Uterus (tissue), 4 donors: ENCODE data around the gene KCNIP3. TPM values are rescaled to one million over a fixed set of nuclear protein-coding genes. Genes with fewer than 3 reads are reported as not detected.

Experiments used
- DNase-seq, 2 donors: peaks; one replicate each; pipeline ENCODE4 v3.0.0-alpha.2; 2019 to 2020
- H3K27ac ChIP-seq, 2 donors: fragments of 200-600 bp; sonication (generic); 1 replicate in 1 of 2; 2 replicates in 1 of 2; pipeline ENCODE4 v1.5.1; 2016 to 2018
- H3K27me3 ChIP-seq, 2 donors: fragments of 200-600 bp; sonication (generic); one replicate each; pipeline ENCODE4 v1.5.1; 2018 to 2019; ENCODE audit warnings: control low read depth in 1 of 2
- H3K36me3 ChIP-seq, 2 donors: fragments of 200-600 bp; sonication (generic); one replicate each; pipeline ENCODE4 v1.5.1; 2019; ENCODE audit warnings: control low read depth in 1 of 2
- H3K4me1 ChIP-seq, 2 donors: fragments of 200-600 bp; sonication (generic); one replicate each; pipeline ENCODE4 v1.5.1; 2018 to 2019; ENCODE audit warnings: control low read depth in 1 of 2
- H3K4me3 ChIP-seq, 2 donors: fragments of 200-600 bp; sonication (generic); 1 replicate in 1 of 2; 2 replicates in 1 of 2; pipeline ENCODE4 v1.5.1; 2018 to 2019; ENCODE audit warnings: mild to moderate bottlenecking in 1 of 2
- H3K9me3 ChIP-seq, 2 donors: fragments of 200-600 bp; sonication (generic); one replicate each; pipeline ENCODE4 v1.5.1; 2019; ENCODE audit warnings: control low read depth in 1 of 2
- CTCF ChIP-seq, 4 experiments: fragments of 200-600 bp in 2 of 4; fragments of 450-650 bp in 2 of 4; sonication (generic) in 2 of 4; IDR thresholded peaks; one replicate each; pipeline ENCODE4 v1.5.1; 2016 to 2019; ENCODE audit warnings: antibody characterized with exemption in 4 of 4, mild to moderate bottlenecking in 2 of 4, moderate library complexity in 1 of 4
- POLR2A ChIP-seq, 2 donors: fragments of 450-650 bp; IDR thresholded peaks; one replicate each; pipeline ENCODE4 v1.6.1; 2016; ENCODE audit warnings: antibody characterized with exemption in 2 of 2, mild to moderate bottlenecking in 1 of 2, moderate library complexity in 1 of 2
- intact Hi-C: fragments of 100-400 bp; cut with DNase I; formaldehyde crosslinking; loops from one replicate; pipeline ENCODE4 v1.15.1; 2023; ENCODE audit warnings: low total_unique reads
- total RNA-seq, 4 donors: library from RNA; depleted of rRNA in 3 of 4; stranded (reverse); fragments of >200 nt in 3 of 4; gene quantifications; one replicate each; pipeline versions ENCODE4 v1.1.0 to v1.2.4, GENCODE V29; 2014 to 2023
- donor health status: DM: yes; HTN: yes; CAD: no.

Gene KCNIP3
- total RNA-seq, 4 donors from 2014 or later, result 1.5 to 18.3 (median 10.8) TPM

- Histone ChIP-seq H3K27ac (no peak overlapping the region), H3K9me3 (no peaks in the 10 kb centered on the region), H3K36me3 (no peaks in the 10 kb centered on the region), H3K4me1 (no peaks in the 10 kb centered on the region), H3K4me3 (no peak overlapping the region), H3K27me3 (no peaks in the 10 kb centered on the region)
- no peak for DNase-seq
- no peak for TF ChIP-seq POLR2A (IDR thresholded peaks at IDR 0.05)
- TF ChIP-seq CTCF (IDR thresholded peaks at IDR 0.05), result no peak
- intact Hi-C loops, result no loop called here
These were observed 13.6 kb upstream of the KCNIP3 start for GRCh38 chr2:95283562-95283961.

GRCh38 chr2:95284886-95285541 lies 12.1 kb upstream of the KCNIP3 start:
- Histone ChIP-seq H3K9me3 (no peaks in the 10 kb centered on the region), H3K4me1 (no peaks in the 10 kb centered on the region), H3K27me3 (no peaks in the 10 kb centered on the region), H3K4me3 (no peak overlapping the region), H3K36me3 (no peaks in the 10 kb centered on the region), H3K27ac (no peak overlapping the region)
- intact Hi-C loops, result no loop called here
- no peak for TF ChIP-seq POLR2A (IDR thresholded peaks at IDR 0.05)
- no peak for TF ChIP-seq CTCF (IDR thresholded peaks at IDR 0.05)
- no peak for DNase-seq

- TF ChIP-seq CTCF (IDR thresholded peaks at IDR 0.05), result no peak
- TF ChIP-seq POLR2A (IDR thresholded peaks at IDR 0.05), result no peak
- Histone ChIP-seq H3K27ac (no peak overlapping the region), H3K27me3 (no peaks in the 10 kb centered on the region), H3K4me1 (no peaks in the 10 kb centered on the region), H3K4me3 (no peak overlapping the region), H3K36me3 (no peaks in the 10 kb centered on the region), H3K9me3 (peaks cover 0 to 3% of the 10 kb centered on the region in 2 donors)
- intact Hi-C loops, result no loop called here
- DNase-seq, result no peak
These were observed 11.6 kb upstream of the KCNIP3 start for GRCh38 chr2:95285542-95285932.

GRCh38 chr2:95287336-95287735 lies 9.8 kb upstream of the KCNIP3 start:
- Histone ChIP-seq H3K36me3 (no peaks in the 10 kb centered on the region), H3K27ac (no peak overlapping the region), H3K4me3 (no peak overlapping the region), H3K4me1 (no peaks in the 10 kb centered on the region), H3K9me3 (peaks cover 0 to 11% of the 10 kb centered on the region in 2 donors), H3K27me3 (no peaks in the 10 kb centered on the region)
- no peak for DNase-seq
- intact Hi-C loops, result no loop called here
- TF ChIP-seq CTCF (IDR thresholded peaks at IDR 0.05) (no peak), POLR2A (IDR thresholded peaks at IDR 0.05) (no peak)

GRCh38 chr2:95287806-95288205 lies 9.3 kb upstream of the KCNIP3 start:
- Histone ChIP-seq H3K4me3 (no peak overlapping the region), H3K4me1 (no peaks in the 10 kb centered on the region), H3K27ac (no peak overlapping the region), H3K36me3 (no peaks in the 10 kb centered on the region), H3K9me3 (peaks cover 0 to 11% of the 10 kb centered on the region in 2 donors), H3K27me3 (no peaks in the 10 kb centered on the region)
- no peak for TF ChIP-seq CTCF (IDR thresholded peaks at IDR 0.05)
- no peak for TF ChIP-seq POLR2A (IDR thresholded peaks at IDR 0.05)
- intact Hi-C loops, result no loop called here
- no peak for DNase-seq
